DOHH2 (cell line): ENCODE results near the gene BANP.
"Not testable (repeated sequence)": the region's sequence is repeated elsewhere in the genome, so short reads cannot be mapped to it uniquely, and the experiment has no call there.

Experiments
- CTCF ChIP-seq: fragments of 200-600 bp; sonication (generic); IDR thresholded peaks from one replicate; pipeline ENCODE4 v1.5.1; 2014; ENCODE audit warnings: antibody characterized with exemption, mild to moderate bottlenecking, low read depth, low read length; ENCODE audit not compliant: poor library complexity, severe bottlenecking
- EZH2phosphoT487 ChIP-seq: fragments of 200-600 bp; sonication (generic); IDR thresholded peaks from 2 replicates; pipeline ENCODE4 v1.6.1; 2017; ENCODE audit warnings: borderline replicate concordance, mild to moderate bottlenecking, antibody characterized with exemption, low read length, moderate library complexity, mixed read lengths

GRCh38 chr16:88044121-88044581 is 92.9 kb downstream of the BANP start:
- not testable (repeated sequence) for TF ChIP-seq CTCF, EZH2phosphoT487
